T47D (cell line): ENCODE measurements around the gene TDRD9.

ENCODE experiments used
- DNase-seq, 2 experiments: peaks; one replicate each; pipeline versions ENCODE4 v3.0.0 to v3.0.0-alpha.2; 2011 to 2012; ENCODE audit warnings: low read depth in 1 of 2, low spot score in 1 of 2
- JUND ChIP-seq: IDR thresholded peaks from 2 replicates; pipeline ENCODE4 v1.6.1; 2012; ENCODE audit warnings: low read depth
- in situ Hi-C: cut with HindIII; loops from 2 replicates; pipeline ENCODE4 v1.10.0; 2016; ENCODE audit warnings: low sequenced_read_pairs, low pct_unique_long_range_greater_than_20kb

The TDRD9 gene

DNA sequence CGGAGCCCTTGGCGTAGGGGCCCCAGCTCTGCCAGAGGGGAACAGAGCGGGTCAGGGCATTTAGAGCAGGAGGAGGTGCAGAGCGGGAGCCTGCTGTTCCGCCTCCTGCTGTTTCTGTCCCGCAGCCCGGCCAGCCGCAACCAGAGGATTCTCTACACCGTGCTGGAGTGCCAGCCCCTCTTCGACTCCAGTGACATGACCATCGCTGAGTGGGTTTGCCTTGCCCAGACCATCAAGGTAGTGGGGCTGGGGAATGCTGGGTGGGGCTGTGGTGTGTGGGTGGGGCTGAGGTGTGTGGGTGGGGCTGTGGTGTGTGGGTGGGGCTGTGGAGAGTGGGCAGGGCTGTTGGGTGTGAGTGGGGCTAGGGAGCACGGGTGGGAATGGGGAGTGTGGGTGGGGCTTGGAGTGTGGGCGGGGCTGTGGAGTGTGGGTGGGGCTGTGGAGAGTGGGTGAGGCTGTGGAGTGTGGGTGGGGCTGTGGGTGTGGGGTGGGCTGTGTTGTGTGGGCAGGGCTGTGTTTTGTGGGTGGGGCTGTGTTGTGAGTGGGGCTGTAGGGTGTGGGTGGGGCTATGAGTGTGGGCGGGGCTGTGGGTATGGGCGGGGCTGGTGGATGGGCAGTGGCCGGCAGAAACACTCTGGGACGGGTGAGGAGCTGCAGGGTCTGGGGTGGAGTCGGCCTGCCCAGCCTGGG is 165.3 kb downstream of the TDRD9 start:
- DNase-seq = peak; percentile 65 to 89
- no peak for TF ChIP-seq JUND
- in situ Hi-C loops = no loop called here

DNA sequence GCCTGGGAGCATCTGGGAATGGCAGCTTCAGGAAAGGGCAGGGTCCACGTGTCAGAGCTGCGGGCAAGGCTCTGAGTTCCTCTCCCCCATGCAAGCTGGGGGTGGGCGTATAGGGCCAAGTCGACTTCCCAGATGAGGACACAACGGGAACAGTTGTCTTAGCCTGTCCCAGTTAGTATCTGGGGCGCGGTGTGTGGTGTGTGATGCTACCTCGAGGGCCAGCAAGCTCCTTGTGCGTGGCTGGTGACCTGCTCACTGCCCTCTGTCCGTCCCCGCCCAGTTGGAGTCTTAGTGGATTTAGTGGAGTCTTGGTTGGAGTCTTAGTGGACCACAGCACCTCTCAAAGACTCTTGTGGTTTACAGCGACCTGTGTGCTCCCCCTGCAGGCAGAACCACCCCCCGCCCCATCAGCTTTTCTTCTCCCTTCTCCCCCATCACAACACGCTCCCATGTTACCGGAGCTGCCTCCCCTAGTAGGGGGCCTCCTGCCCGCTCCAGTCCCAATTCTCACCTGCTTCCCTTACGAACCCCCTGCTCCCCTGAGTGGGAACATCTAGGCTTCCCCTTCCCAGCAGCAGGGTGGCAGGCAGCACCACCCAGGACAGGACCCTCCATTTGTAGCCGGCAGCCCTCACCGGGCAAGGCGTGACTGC is 165.9 kb downstream of the TDRD9 start:
- peak in 1 of 2 experiments; percentile 31 for DNase-seq
- no peak for TF ChIP-seq JUND
- in situ Hi-C loops = no loop called here

DNA sequence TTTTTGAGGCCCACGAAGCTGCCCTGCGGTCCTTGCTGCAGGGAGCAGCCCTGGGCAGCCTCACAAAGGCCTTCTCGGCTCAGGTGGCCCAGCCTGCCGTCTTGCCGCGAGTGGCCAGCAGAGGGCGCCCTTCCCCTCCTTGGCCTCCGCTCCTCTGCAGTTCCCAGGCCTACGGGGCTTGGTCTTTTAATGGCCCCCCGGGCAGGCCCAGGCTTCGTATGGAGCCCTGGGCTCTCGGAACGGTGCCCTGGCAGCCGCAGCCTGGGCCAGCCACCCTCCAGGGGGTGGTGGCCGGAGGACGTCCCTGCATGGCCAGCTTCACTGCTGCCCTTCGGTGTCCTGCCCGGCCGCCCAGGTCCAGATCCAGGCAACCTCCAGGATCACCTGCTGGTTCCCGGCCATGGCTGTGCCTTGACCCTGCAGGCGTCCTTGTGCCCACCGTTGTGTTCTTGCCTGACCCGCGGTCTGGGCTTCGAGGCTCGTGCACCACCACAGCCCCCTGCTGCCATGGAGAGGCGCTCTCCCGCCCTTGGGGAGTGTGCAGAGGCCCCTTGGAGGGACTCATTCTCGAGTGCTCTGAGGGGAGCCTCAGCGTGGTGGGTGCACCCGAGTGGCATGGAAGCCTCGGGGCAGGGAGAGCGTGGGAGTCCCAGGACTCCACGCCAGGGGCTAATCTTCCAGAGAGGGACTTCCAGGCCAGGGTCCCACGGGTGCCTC is 166.6 kb downstream of the TDRD9 start:
- no peak for TF ChIP-seq JUND

DNA sequence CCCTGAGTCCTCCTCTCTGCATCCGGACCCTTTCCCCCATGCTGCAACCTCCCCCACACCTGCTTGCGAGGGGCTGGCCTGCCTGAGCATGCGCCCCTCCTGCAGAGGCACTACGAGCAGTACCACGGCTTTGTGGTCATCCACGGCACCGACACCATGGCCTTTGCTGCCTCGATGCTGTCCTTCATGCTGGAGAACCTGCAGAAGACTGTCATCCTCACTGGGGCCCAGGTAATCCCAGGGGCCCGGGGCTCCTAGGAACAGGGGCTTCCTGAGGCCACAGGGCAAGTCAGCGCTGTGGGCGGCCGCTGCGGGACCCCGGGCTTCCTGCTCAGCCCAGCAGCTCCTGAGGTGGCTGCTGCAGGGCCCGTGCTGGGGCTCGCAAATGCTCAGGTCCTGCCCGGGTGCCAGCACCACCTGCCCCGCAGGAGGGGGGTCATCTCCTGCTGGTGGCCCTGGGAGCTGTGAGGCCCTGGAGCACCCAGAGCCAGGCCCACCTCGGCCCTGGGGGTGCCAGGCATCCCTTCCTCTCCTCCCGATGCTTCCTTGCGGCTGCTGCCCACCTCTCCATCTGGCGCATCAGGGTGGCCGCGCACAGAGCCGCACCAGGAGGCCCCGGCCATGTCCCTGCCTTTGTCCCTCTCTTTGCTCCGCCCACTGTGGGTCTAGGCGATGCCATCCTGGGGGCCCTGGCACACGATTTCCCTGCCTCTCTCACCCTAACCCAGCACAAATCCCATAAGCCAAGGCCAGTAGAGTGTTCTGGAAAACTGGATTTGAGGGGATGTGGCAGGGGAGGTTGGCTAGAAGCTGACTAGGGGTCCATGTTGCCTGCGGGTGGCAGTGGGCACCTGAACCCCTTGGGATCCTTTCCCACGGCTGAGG is 167.4 kb downstream of the TDRD9 start:
- in situ Hi-C loops = no loop called here

More for the DNA sequence above, 166.6 kb downstream of the TDRD9 start:
- peak; percentile 76 to 93 for DNase-seq
- in situ Hi-C loops = no loop called here

DNA sequence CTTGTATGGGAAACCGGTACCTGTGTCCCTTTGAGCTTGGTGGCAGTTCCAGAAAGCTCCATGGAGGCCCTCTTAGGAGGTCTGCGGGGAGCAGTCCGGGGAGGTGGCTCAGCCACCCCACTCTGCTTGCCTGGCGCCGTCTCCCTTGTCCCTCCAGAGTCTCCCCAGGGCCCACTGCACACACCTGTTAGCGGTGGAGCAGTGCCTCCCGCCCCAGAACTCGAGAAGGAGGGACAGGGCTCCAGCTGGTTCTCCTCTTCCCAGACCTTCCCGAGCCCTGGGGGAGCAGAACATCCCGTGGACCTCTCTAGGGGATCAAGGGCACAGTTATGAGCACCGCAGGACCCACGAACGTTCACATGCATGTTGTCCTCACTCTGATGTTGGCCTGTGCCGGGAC is 168.1 kb downstream of the TDRD9 start:
- no peak for TF ChIP-seq JUND
- DNase-seq = no peak
- in situ Hi-C loops = no loop called here

More for the DNA sequence above, 167.4 kb downstream of the TDRD9 start:
- TF ChIP-seq JUND = no peak
- DNase-seq = no peak

DNA sequence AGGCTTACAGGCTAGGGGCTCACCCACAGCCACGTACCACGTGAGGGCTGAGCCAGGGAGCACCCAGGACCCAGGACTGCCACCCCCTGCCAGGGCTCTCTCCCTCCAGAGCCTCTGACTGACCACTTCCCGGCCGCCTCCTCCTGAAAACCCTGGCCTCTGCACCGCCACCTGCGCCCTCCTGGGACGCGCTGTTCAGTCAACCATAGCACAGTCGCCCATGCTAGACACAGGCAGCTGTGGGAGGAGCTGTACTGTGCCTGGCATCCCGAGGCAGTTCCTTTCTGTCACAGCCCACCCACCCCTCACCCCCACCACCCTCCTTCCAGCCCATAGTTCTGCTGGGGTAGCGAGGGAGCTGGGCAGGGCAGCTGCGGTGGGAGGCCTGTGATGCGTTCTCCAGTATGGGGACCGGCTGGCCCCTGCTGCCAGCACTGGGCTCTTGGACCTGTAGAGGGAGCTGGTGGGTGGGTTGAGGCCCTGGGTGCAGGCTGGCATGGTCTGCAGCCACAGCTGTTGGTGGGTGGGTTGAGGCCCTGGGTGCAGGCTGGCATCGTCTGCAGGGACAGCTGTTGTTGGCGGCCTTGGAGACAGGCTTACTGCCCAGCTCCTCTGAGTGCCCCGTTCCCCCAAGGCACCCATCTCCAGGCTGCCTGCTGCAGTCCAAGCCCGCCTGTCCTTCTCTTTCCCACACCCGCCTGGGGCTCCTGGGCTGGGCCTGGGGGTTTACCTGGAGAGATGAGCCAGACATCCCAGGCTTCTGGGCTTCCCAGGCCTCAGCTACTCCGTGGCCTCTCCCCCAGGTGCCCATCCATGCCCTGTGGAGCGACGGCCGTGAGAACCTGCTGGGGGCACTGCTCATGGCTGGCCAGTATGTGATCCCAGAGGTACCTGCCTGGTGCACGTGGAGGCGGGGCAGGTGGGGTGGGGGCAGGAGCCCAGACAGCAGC is 168.8 kb downstream of the TDRD9 start:
- TF ChIP-seq JUND = no peak
- in situ Hi-C loops = no loop called here
- no peak for DNase-seq

DNA sequence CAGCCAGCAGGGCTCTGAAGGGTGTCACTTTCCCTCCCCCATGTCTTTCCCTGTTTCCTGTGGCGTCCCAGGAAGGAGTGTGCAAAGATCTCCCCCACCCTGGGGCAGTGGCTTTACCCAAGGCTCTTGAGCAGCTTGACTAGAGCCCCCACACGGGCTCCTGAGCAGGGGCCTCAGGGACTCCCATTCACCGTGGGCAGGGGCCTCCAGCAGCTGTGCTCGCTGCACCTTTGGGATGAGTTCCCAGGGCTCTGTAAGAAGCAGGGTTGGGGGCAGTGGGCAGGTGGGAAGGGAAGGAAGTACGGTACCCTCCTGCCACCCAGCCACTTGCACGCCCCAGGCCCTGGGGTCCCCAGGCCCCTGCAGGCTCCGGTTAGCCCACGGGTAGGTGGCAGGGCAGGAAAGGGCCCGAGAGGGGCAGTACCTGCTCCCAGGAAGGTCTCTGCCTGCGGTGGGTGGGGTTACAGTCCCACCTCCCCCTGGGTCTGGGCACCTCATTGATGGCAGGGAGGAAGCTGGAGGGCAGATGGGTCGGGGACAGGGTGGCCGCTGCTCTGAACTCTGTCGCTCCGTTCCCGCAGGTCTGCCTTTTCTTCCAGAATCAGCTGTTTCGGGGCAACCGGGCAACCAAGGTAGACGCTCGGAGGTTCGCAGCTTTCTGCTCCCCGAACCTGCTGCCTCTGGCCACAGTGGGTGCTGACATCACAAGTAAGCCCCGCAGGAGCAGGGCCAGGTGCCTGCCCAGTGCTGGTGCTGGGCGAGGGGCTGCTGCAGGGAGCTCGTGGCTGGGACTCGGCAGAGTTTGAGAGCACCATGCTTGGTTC is 170.2 kb downstream of the TDRD9 start:
- no peak for TF ChIP-seq JUND
- DNase-seq = no peak
- in situ Hi-C loops = no loop called here

DNA sequence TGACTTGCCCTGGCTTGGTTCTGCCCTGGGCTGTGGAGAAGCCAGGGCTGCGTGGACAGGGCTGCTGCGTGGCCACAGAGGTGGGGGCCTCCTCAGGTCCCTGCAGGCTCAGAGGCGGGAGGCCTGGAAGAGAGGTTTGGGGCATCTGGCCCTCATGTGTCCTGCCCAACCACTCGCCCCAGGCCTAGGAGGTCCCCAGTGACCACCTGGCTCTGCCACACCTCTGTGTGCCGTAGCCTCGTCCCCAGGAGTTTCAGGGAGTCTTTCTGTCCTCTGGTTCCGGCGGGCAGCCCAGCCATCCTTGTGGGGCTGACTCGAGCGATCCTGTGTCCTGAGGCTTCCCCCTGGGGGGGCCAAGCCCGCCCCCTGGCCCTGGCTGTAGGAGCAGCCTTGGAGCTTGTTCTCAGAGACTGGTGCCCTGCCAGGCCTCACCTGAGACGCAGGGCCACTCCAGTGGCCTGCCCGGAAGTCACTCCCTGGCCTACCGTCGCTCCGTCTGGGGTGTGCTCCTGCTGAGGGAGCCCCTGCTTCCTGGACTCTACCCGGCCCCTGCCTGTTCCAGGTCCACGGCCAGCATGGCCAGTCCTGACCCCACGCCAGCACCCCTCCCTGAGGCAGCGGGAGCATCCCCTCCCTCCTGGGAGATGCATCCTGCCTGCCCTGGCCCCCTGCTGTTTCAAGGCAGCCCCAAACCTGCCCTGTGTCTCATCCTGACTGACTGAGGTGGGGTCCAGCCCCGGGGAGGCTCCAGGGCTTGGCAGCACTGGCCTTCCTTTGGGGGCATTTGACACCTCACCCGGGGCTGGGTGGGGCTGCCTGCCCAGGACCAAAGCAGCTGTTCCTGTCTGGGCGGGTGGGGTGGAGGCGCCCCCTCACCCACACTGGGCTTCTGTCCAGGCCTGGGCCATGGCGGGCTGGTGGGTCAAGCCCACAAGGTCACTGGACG is 171.1 kb downstream of the TDRD9 start:
- no peak for DNase-seq
- in situ Hi-C loops = no loop called here
- no peak for TF ChIP-seq JUND

DNA sequence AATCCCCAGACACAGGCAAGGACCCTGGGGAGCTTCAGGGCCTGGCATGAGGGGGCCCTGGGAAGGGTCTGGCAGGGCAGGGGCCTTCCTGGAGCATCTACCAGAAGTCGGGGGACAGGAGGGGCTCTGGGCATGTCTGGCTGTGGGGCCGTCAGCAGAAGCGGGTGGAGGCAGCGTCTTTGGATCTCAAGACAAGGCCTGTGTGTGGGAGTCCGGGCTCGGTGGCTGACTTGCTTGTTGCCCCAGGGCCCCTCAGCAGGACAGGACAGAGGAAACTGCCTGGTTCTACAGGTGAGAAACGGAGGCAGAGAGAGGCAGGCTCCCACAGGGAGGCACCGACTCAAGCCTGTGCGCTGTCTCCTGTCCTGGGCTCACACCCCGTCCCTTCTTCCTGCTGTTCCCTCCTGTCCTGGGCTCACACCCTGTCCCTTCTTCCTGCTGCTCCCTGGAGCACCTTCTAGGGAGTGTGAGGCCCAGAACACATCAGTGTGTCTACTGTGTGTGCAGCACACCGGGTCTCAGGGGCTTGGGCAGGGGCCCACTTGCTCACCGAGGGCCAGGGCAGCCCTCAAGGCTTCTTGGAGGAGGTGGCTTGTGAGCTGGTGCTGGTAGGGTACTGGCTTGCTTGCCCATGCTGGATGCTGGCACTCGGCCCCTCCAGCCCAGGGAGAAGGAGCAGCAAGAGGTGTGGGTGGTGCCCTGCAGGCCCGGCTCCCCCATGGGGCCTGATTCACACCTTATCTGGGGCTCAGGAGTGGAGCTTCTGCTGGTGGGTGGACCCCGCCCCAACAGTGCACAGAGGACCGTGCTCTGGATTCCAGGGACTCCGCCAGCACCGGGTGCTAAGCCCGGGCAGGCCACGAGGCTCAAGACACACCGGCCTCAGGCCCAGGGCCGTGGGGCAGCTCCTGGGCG is 172.2 kb downstream of the TDRD9 start:
- no peak for DNase-seq
- in situ Hi-C loops = no loop called here

More for the DNA sequence above, 172.2 kb downstream of the TDRD9 start:
- no peak for TF ChIP-seq JUND
